OCI-LY1 (cell line): ENCODE results near the gene CD2AP.
"Not testable (repeated sequence)": the region's sequence is repeated elsewhere in the genome, so short reads cannot be mapped to it uniquely, and the experiment has no call there.

Experiments used
- H2AFZ ChIP-seq: fragments of 200-600 bp; sonication (generic), shearing (Covaris generic); 2 replicates; pipeline ENCODE4 v1.6.0; 2014; ENCODE audit warnings: antibody characterized with exemption, mild to moderate bottlenecking, low read length
- H3F3A ChIP-seq: fragments of 200-600 bp; sonication (generic), shearing (Covaris generic); 2 replicates; pipeline ENCODE4 v1.6.0; 2014; ENCODE audit warnings: mild to moderate bottlenecking, antibody characterized with exemption, low read length, moderate library complexity; ENCODE audit not compliant: insufficient read depth
- H3K27ac ChIP-seq: fragments of 200-600 bp; sonication (generic); 2 replicates; pipeline ENCODE4 v1.5.1; 2014; ENCODE audit warnings: low read length, mixed run types, mild to moderate bottlenecking, low read depth; ENCODE audit not compliant: poor library complexity, severe bottlenecking
- H3K27me3 ChIP-seq: fragments of 200-600 bp; sonication (generic); 2 replicates; pipeline ENCODE4 v1.6.0; 2014; ENCODE audit warnings: antibody characterized with exemption, mild to moderate bottlenecking, low read length, moderate library complexity; ENCODE audit not compliant: insufficient read depth
- H3K36me3 ChIP-seq: fragments of 200-600 bp; sonication (generic); 2 replicates; pipeline ENCODE4 v1.6.1; 2014; ENCODE audit warnings: mild to moderate bottlenecking, antibody characterized with exemption, low read length, moderate library complexity, mixed read lengths; ENCODE audit not compliant: insufficient read depth
- H3K4me1 ChIP-seq: fragments of 200-600 bp; sonication (generic); 2 replicates; pipeline ENCODE4 v1.5.1; 2014; ENCODE audit warnings: mild to moderate bottlenecking, low read length, moderate library complexity; ENCODE audit not compliant: insufficient read depth, severe bottlenecking
- H3K4me2 ChIP-seq: fragments of 200-600 bp; sonication (generic), shearing (Covaris generic); 2 replicates; pipeline ENCODE4 v1.6.1; 2014; ENCODE audit warnings: low read length
- H3K4me3 ChIP-seq: fragments of 200-600 bp; sonication (generic); 2 replicates; pipeline ENCODE4 v1.5.1; 2014; ENCODE audit warnings: low read length, low read depth, mild to moderate bottlenecking, mixed read lengths; ENCODE audit not compliant: poor library complexity, severe bottlenecking
- H3K79me2 ChIP-seq: fragments of 200-600 bp; shearing (Covaris generic); 2 replicates; pipeline ENCODE4 v1.6.1; 2016; ENCODE audit warnings: mixed run types, low read length, mixed read lengths; ENCODE audit not compliant: insufficient read depth
- H3K9ac ChIP-seq: fragments of 200-600 bp; sonication (generic), shearing (Covaris generic); 2 replicates; pipeline ENCODE4 v1.6.1; 2014; ENCODE audit warnings: mild to moderate bottlenecking, low read length, mixed read lengths
- H3K9me2 ChIP-seq: fragments of 200-600 bp; sonication (generic), shearing (Covaris generic); 2 replicates; pipeline ENCODE4 v1.6.1; 2014; ENCODE audit warnings: low read depth, mild to moderate bottlenecking, low read length, mixed read lengths
- H3K9me3 ChIP-seq: fragments of 200-600 bp; shearing (Covaris generic); 2 replicates; pipeline ENCODE4 v1.6.1; 2014; ENCODE audit warnings: low read length, mixed read lengths
- H4K20me1 ChIP-seq: fragments of 200-600 bp; sonication (generic), shearing (Covaris generic); 2 replicates; pipeline ENCODE4 v1.6.0; 2016; ENCODE audit warnings: mild to moderate bottlenecking, low read length; ENCODE audit not compliant: insufficient read depth
- EZH2 ChIP-seq: fragments of 200-600 bp; sonication (generic), shearing (Covaris generic); IDR thresholded peaks from 2 replicates; pipeline ENCODE4 v1.8.0; 2017; ENCODE audit warnings: borderline replicate concordance, mixed run types, mild to moderate bottlenecking, antibody characterized with exemption, low read length, moderate library complexity, mixed read lengths
- TF ChIP-seq, protein P1 (sequence below): fragments of 200-600 bp; sonication (generic), shearing (Covaris generic); IDR thresholded peaks from 2 replicates; pipeline ENCODE4 v1.5.1; 2017; ENCODE audit warnings: mild to moderate bottlenecking, antibody characterized with exemption, low read length, moderate library complexity, mixed read lengths

CD2AP gene

DNA sequence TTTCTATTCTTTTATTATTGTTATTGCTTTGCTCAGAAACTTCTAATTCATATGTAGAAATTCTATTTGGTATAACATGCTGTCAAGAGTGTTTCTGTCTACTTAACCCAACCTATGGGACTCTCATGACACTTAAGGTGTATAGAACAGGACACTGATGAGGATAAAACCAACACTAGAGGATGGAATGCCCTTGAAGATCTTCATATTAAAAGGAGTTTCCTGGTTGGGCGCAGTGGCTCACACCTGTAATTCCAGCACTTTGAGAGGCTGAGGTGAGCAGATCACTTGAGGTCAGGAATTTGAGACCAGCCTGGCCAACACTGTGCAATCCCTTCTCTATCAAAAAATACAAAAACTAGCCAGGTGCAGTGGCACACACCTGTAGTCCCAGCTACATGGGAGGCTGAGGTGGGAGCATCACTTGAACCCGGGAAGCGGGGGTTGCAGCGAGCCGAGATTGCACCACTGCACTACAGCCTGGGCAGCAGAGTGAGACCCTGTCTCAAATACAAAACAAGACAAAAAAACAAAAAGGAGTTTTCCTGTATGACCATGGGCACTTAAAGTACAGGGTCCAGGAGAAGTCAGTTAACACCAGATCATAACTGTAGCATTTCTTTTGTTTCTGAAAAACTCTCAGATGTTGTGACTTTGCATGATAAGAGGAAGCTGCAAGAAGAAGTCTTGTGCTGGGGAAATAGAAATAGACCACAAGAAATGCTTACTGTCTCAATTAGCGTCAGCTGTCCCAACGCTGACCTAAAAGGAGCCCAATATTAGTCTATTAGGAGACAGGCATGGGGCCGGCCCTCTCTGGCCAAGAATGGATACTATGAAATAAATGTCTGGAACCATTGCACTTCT, 38.9 kb upstream of the CD2AP start:
- no peak overlapping the region for H3K27ac ChIP-seq
- no peaks in the 10 kb centered on the region; the same call in 1 of the 2 replicates for H3F3A ChIP-seq
- H3K4me1 ChIP-seq, result peaks cover 23% of the 10 kb centered on the region
- H4K20me1 ChIP-seq, result no peaks in the 10 kb centered on the region
- no peaks in the 10 kb centered on the region for H3K9me3 ChIP-seq
- no peak overlapping the region for H3K9ac ChIP-seq
- no peak overlapping the region for H2AFZ ChIP-seq
- H3K9me2 ChIP-seq, result no peaks in the 10 kb centered on the region
- no peaks in the 10 kb centered on the region for H3K36me3 ChIP-seq
- TF ChIP-seq, protein P1, sequence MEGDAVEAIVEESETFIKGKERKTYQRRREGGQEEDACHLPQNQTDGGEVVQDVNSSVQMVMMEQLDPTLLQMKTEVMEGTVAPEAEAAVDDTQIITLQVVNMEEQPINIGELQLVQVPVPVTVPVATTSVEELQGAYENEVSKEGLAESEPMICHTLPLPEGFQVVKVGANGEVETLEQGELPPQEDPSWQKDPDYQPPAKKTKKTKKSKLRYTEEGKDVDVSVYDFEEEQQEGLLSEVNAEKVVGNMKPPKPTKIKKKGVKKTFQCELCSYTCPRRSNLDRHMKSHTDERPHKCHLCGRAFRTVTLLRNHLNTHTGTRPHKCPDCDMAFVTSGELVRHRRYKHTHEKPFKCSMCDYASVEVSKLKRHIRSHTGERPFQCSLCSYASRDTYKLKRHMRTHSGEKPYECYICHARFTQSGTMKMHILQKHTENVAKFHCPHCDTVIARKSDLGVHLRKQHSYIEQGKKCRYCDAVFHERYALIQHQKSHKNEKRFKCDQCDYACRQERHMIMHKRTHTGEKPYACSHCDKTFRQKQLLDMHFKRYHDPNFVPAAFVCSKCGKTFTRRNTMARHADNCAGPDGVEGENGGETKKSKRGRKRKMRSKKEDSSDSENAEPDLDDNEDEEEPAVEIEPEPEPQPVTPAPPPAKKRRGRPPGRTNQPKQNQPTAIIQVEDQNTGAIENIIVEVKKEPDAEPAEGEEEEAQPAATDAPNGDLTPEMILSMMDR, result no peak
- no peak for TF ChIP-seq EZH2
- no peak overlapping the region for H3K4me3 ChIP-seq
- no peaks in the 10 kb centered on the region for H3K79me2 ChIP-seq
- no peaks in the 10 kb centered on the region for H3K27me3 ChIP-seq
- no peak overlapping the region for H3K4me2 ChIP-seq

DNA sequence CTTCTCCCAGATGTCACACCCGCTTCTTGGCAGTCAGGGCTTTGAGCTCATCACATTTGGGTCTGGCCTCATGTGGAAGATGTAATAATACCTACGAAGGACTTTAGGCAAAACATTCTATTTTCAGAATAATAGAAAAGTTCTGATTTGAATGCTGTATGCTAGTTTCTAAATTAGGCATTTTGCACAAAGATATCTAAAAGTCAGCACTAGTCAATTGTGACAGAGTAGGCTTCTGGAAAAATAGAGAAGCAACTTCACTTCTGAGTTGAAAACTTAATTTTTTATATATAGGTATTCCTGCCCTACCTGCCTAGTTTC, 38.3 kb upstream of the CD2AP start:
- Histone ChIP-seq H3K27ac (no peak overlapping the region), H4K20me1 (no peaks in the 10 kb centered on the region), H3K27me3 (no peaks in the 10 kb centered on the region), H3K4me2 (no peak overlapping the region), H3K9ac (no peak overlapping the region), H2AFZ (no peak overlapping the region), H3K9me3 (no peaks in the 10 kb centered on the region), H3F3A (no peaks in the 10 kb centered on the region; the same call in 1 of the 2 replicates), H3K4me1 (peaks cover 23% of the 10 kb centered on the region), H3K9me2 (no peaks in the 10 kb centered on the region), H3K79me2 (no peaks in the 10 kb centered on the region), H3K4me3 (no peak overlapping the region), H3K36me3 (no peaks in the 10 kb centered on the region)
- TF ChIP-seq, protein P1, result no peak
- TF ChIP-seq EZH2, result no peak

DNA sequence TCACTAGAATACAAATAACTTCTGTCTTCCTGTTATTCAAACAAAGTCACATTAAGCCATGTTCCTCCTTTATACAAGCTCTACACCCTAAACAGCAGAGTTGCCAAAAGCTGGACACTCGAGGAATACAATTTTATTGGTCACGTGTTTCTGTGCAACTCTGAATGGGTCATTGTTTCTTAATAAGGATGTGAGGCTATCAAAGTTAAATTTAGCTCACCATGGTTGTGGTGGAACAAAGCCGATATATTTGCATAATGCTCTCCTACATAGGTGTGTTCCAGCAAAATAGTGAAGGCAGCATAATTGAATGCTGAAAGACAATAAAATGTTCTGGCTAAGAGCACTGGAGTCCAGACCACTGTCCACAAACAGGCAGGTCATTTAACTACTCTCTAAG, 36.9 kb upstream of the CD2AP start:
- no peak overlapping the region for H3K27ac ChIP-seq
- no peaks in the 10 kb centered on the region; the same call in 1 of the 2 replicates for H3F3A ChIP-seq
- H3K9me3 ChIP-seq, result no peaks in the 10 kb centered on the region
- TF ChIP-seq EZH2, result no peak
- TF ChIP-seq, protein P1, result no peak
- peaks cover 23% of the 10 kb centered on the region for H3K4me1 ChIP-seq
- H3K36me3 ChIP-seq, result no peaks in the 10 kb centered on the region
- no peak overlapping the region for H3K9ac ChIP-seq
- H3K79me2 ChIP-seq, result no peaks in the 10 kb centered on the region
- H3K9me2 ChIP-seq, result no peaks in the 10 kb centered on the region
- no peak overlapping the region for H2AFZ ChIP-seq
- no peak overlapping the region for H3K4me2 ChIP-seq
- no peaks in the 10 kb centered on the region for H3K27me3 ChIP-seq
- no peak overlapping the region for H3K4me3 ChIP-seq
- no peaks in the 10 kb centered on the region for H4K20me1 ChIP-seq

DNA sequence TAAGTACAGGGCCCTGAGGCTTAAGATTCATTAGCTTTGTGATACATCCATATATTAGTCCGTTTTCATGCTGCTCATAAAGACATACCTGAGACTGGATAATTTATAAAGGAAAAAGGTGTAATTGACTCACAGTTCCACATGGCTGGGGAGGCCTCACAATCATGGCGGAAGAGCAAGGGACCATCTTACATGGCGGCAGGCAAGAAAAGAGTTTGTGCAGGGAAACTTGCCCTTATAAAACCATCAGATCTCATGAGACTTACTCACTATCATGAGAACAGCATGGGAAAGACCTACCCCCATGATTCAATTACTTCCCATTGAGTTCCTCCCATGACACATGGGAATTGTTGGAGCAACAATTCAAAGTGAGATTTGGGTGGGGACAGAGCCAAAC, 32.6 kb upstream of the CD2AP start:
- not testable (repeated sequence) for H2AFZ ChIP-seq, H4K20me1 ChIP-seq, H3K4me3 ChIP-seq, H3K79me2 ChIP-seq, H3K27ac ChIP-seq, H3K27me3 ChIP-seq, H3F3A ChIP-seq, H3K9me3 ChIP-seq, H3K9me2 ChIP-seq, H3K36me3 ChIP-seq, H3K4me2 ChIP-seq, H3K9ac ChIP-seq
- H3K4me1 ChIP-seq, result peaks cover 20% of the 10 kb centered on the region
